K562 (cell line): ENCODE data around the gene CARMIL3. TPM values are rescaled to one million over a fixed set of nuclear protein-coding genes. Genes with fewer than 3 reads are reported as not detected.

Experiments
- ATAC-seq: fragments of 200-7000 bp; cut with Tn5 transposase; 3 replicates; pipeline ENCODE4 v1.9.1; 2020; ENCODE audit warnings: moderate library complexity
- BruUV-seq: library from RNA; stranded (reverse); fragments of 400-500 nt; replicated peaks from 2 replicates; lab custom pipeline; 2021; lab: Mats Ljungman, UMichigan
- CTCF ChIA-PET: fragments of 300-600 bp; formaldehyde crosslinking; extraction: SDS; loops from one replicate; lab custom pipeline; 2021; ENCODE audit warnings: low intra/inter-chr PET ratio; lab: Yijun Ruan, JAX
- POLR2A ChIA-PET: fragments of 300-600, 350-650 bp; sonication (Branson Sonifier 250); formaldehyde crosslinking; extraction: SDS; loops from one replicate; lab custom pipeline; 2021; ENCODE audit warnings: antibody characterized with exemption, inconsistent platforms; lab: Yijun Ruan, JAX
- DNase-seq, 4 experiments: peaks; one replicate each; pipeline versions ENCODE4 v3.0.0 to v3.0.0-alpha.2; 2011 to 2018; ENCODE audit warnings: low spot score in 3 of 4, mixed read lengths in 3 of 4; ENCODE audit errors: extremely low read depth in 1 of 4
- FAIRE-seq: peaks from 2 replicates; lab custom pipeline; 2011; peaks lifted over from hg19 to GRCh38; lab: Jason Lieb, UNC
- H2AFZ ChIP-seq: 2 replicates; pipeline ENCODE4 v1.6.0; 2011; ENCODE audit warnings: low read depth, low read length, control low read depth, inconsistent platforms
- H3K27ac ChIP-seq: fragments of 200-600 bp; 3 replicates; pipeline ENCODE4 v1.8.0; 2011; ENCODE audit warnings: low read depth, mild to moderate bottlenecking, control low read depth, inconsistent platforms, low read length, moderate library complexity, mixed read lengths; ENCODE audit errors: extremely low read depth
- H3K27me3 ChIP-seq, 2 experiments: fragments of 300-600 bp in 1 of 2; 2 replicates in 1 of 2; 3 replicates in 1 of 2; pipeline versions ENCODE4 v1.6.0 to v1.8.0; 2011; ENCODE audit warnings: inconsistent platforms in 2 of 2, low read length in 2 of 2, mild to moderate bottlenecking in 1 of 2, mixed read lengths in 1 of 2, moderate library complexity in 1 of 2; ENCODE audit not compliant: control insufficient read depth in 2 of 2, insufficient read depth in 2 of 2
- H3K36me3 ChIP-seq: fragments of 300-600 bp; 3 replicates; pipeline ENCODE4 v1.8.0; 2011; ENCODE audit warnings: mild to moderate bottlenecking, low read length, inconsistent platforms; ENCODE audit not compliant: control insufficient read depth, insufficient read depth
- H3K4me1 ChIP-seq, 2 experiments: fragments of 200-600 bp in 1 of 2; replicated peaks in 1 of 2; 2 replicates in 1 of 2; 3 replicates in 1 of 2; pipeline versions ENCODE4 v1.5.1 to v1.8.0; 2011; ENCODE audit warnings: inconsistent platforms in 2 of 2, low read length in 2 of 2, mild to moderate bottlenecking in 1 of 2, mixed read lengths in 1 of 2, moderate library complexity in 1 of 2; ENCODE audit not compliant: control insufficient read depth in 2 of 2, insufficient read depth in 2 of 2
- H3K4me2 ChIP-seq: 2 replicates; pipeline ENCODE4 v1.6.1; 2011; ENCODE audit warnings: low read length, control low read depth, inconsistent platforms, mixed read lengths; ENCODE audit not compliant: insufficient read depth
- H3K4me3 ChIP-seq: fragments of 200-600 bp; sonication (generic), shearing (Covaris generic); 2 replicates; pipeline ENCODE4 v1.5.1; 2016; ENCODE audit warnings: control low read depth, inconsistent platforms
- H3K79me2 ChIP-seq: fragments of 200-600 bp; 3 replicates; pipeline ENCODE4 v1.8.0; 2011; ENCODE audit warnings: low read length, inconsistent platforms; ENCODE audit not compliant: control insufficient read depth, insufficient read depth
- H3K9ac ChIP-seq, 2 experiments: 2 replicates each; pipeline versions ENCODE4 v1.6.0 to v1.6.1; 2011; ENCODE audit warnings: low read depth in 2 of 2, low read length in 2 of 2, control low read depth in 1 of 2, inconsistent platforms in 1 of 2, mild to moderate bottlenecking in 1 of 2, mixed read lengths in 1 of 2; ENCODE audit not compliant: insufficient read depth in 1 of 2
- H3K9me1 ChIP-seq: one replicate; pipeline ENCODE4 v1.6.0; 2011; ENCODE audit warnings: inconsistent platforms, mild to moderate bottlenecking, low read length, moderate library complexity; ENCODE audit not compliant: control insufficient read depth, insufficient read depth
- H3K9me3 ChIP-seq: replicated peaks from 2 replicates; pipeline ENCODE4 v1.5.1; 2011; ENCODE audit warnings: low read depth, low read length, inconsistent platforms; ENCODE audit not compliant: control insufficient read depth, insufficient read depth
- H4K20me1 ChIP-seq: replicated peaks from 2 replicates; pipeline ENCODE4 v1.6.1; 2011; ENCODE audit warnings: low read length, inconsistent platforms, mixed read lengths; ENCODE audit not compliant: control insufficient read depth, insufficient read depth
- CBX5 ChIP-seq: IDR thresholded peaks from 2 replicates; pipeline ENCODE4 v1.6.1; 2014; ENCODE audit warnings: low read depth, borderline replicate concordance
- HNRNPH1 ChIP-seq: fragments of 200-400 bp; formaldehyde crosslinking; optimal IDR thresholded peaks from 2 replicates; pipeline ENCODE3; 2017; ENCODE audit warnings: low read depth, mild to moderate bottlenecking, low read length, moderate library complexity
- NELFE ChIP-seq: IDR thresholded peaks from 2 replicates; pipeline ENCODE4 v1.6.1; 2011; ENCODE audit warnings: mild to moderate bottlenecking; ENCODE audit not compliant: insufficient read depth, insufficient read length
- NUFIP1 ChIP-seq: fragments of 450-650 bp; IDR thresholded peaks from 2 replicates; pipeline ENCODE4 v1.6.1; 2018; ENCODE audit not compliant: partially characterized antibody
- SUPT5H ChIP-seq: fragments of 450-650 bp; IDR thresholded peaks from 2 replicates; pipeline ENCODE4 v1.6.1; 2016
- TRIM24 ChIP-seq, 2 experiments: fragments of 450-650 bp; IDR thresholded peaks; 2 replicates each; pipeline ENCODE4 v1.6.1; 2016
- U2AF1 ChIP-seq: fragments of 200-400 bp; formaldehyde crosslinking; optimal IDR thresholded peaks from 2 replicates; pipeline ENCODE3; 2017; ENCODE audit warnings: mild to moderate bottlenecking, low read depth, low read length, moderate library complexity
- XRCC3 ChIP-seq: fragments of 450-650 bp; IDR thresholded peaks from 2 replicates; pipeline ENCODE4 v1.6.1; 2017; ENCODE audit warnings: mild to moderate bottlenecking, moderate library complexity
- ZNF133 ChIP-seq: fragments of 250-450 bp; sonication (Bioruptor Pico); IDR thresholded peaks from 2 replicates; pipeline ENCODE4 v1.4.0; 2020; ENCODE audit warnings: mild to moderate bottlenecking
- ZNF431 ChIP-seq: sonication (generic); formaldehyde crosslinking; IDR thresholded peaks from 2 replicates; pipeline ENCODE4 v1.8.0; 2022; ENCODE audit warnings: mild to moderate bottlenecking, missing genetic modification reagents
- ZNF589 ChIP-seq: fragments of 200-800 bp; sonication (Bioruptor generic); IDR thresholded peaks from 2 replicates; pipeline ENCODE4 v1.6.1; 2016; ENCODE audit warnings: low read depth, missing genetic modification characterization, missing compliant biosample characterization
- WGBS: fragments of 100-300 bp; shearing (Covaris generic); methylation state at CpG from one replicate; pipeline ENCODE4 v1.1.6; 2016; ENCODE audit warnings: low coverage, mixed read lengths; ENCODE audit not compliant: insufficient coverage; ENCODE audit errors: missing lambda C conversion rate; 5-methylcytosine and 5-hydroxymethylcytosine counted together
- in situ Hi-C: fragments of 300-500 bp; cut with MboI; formaldehyde crosslinking; loops from 4 replicates; pipeline ENCODE4 v1.15.0; 2018; ENCODE audit warnings: inconsistent platforms, mixed read lengths
- intact Hi-C: fragments of 100-400 bp; cut with micrococcal nuclease; formaldehyde crosslinking; loops from 2 replicates; pipeline ENCODE4 v1.14.2; 2022
- polyA plus RNA-seq, 8 experiments: library from polyadenylated mRNA; depleted of rRNA in 4 of 8; stranded (reverse) in 5 of 8; unstranded in 3 of 8; fragments of >200 nt; fragmentation: Nextera tagmentation in 2 of 8; fragmentation: Illumina TruSeq in 1 of 8; extraction: Ambion mirVana in 2 of 8; extraction: Trizol in 1 of 8; gene quantifications; 2 replicates each; pipeline versions ENCODE4 v1.2.1 to v1.2.3, GENCODE V29; 2011 to 2014; ENCODE audit warnings: inconsistent platforms in 1 of 8, missing spikeins in 1 of 8
- total RNA-seq, 7 experiments: library from RNA; depleted of rRNA in 6 of 7; stranded (reverse); fragments of >200 nt in 6 of 7; fragmentation: Illumina TruSeq in 2 of 7; extraction: Trizol in 2 of 7; gene quantifications; 2 replicates each; pipeline versions ENCODE4 v1.2.1 to v1.2.3, GENCODE V29; 2011 to 2021; ENCODE audit warnings: low replicate concordance in 1 of 7
- TF ChIP-seq, protein P1 (sequence below): fragments of 450-650 bp; IDR thresholded peaks from 2 replicates; pipeline ENCODE4 v1.6.1; 2016; ENCODE audit warnings: antibody characterized with exemption
- TF ChIP-seq, protein P2 (sequence below), 2 experiments: fragments of 450-650 bp; IDR thresholded peaks; 2 replicates each; pipeline ENCODE4 v1.6.1; 2016
- TF ChIP-seq, protein P3 (sequence below): fragments of 250-450 bp; sonication (Bioruptor Pico); IDR thresholded peaks from 2 replicates; pipeline ENCODE4 v1.5.0; 2020; ENCODE audit warnings: mild to moderate bottlenecking, borderline replicate concordance

Gene CARMIL3
- total and polyA plus RNA-seq, 9 of the 15 experiments (the other 6 are each of a cell fraction or from before 2014, with no cell fraction given): 0.01 to 0.11 (median 0.05) TPM; not detected in 5

DNA sequence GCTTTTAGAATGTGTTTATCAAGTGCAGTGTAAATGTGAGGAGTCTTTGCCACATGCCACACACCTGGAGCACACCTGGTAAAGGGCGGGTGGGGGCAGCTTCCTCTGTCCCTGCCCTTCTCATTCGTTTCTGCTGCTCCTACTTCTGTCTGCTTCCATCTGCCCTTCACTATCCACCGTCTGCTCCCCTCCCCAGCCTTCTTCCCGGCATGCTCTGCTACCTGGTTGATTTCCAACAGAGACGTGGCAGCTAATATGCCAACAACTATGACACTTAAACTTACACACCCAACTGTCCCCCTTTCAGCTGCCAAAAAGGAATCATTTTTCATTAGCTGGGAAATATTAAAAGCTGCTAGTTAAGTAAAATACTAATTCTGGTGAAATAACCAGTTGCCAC lies 9.1 kb upstream of the CARMIL3 start:
- FAIRE-seq (no peak), ATAC-seq (no peak), DNase-seq (no peak)
- intact Hi-C loops (no loop called here), in situ Hi-C loops (no loop called here)
- Histone ChIP-seq H3K9me3 (no peaks in the 10 kb centered on the region), H3K79me2 (no peaks in the 10 kb centered on the region), H3K4me2 (no peak overlapping the region), H3K27me3 (0 out of 5 replicates have a peak, but pooled peaks cover 0 to 4% of the 10 kb centered on the region in 2 experiments), H3K9ac (no peak overlapping the region), H3K4me1 (peaks cover 0 to under 1% of the 10 kb centered on the region in 2 experiments; a peak in 2 of 5 replicates), H3K4me3 (no peak overlapping the region), H3K27ac (no peak overlapping the region), H4K20me1 (no peaks in the 10 kb centered on the region), H3K36me3 (no peaks in the 10 kb centered on the region), H3K9me1 (no peaks in the 10 kb centered on the region), H2AFZ (no peak overlapping the region)
- WGBS: 4% methylated on average over 5 of the region's 5 CpGs
- ChIA-PET CTCF (no interaction called here), POLR2A (interaction anchor here (1.3 kb wide), 1 partner anchor 52 kb away, joined by 5 read pairs; no protein-coding TSS in a partner anchor)
- no TSS peak for BruUV-seq
- TF ChIP-seq SUPT5H (no peak), U2AF1 (no peak), TRIM24 (IDR thresholded peaks at IDR 0.05) (no peak), CBX5 (no peak), HNRNPH1 (no peak), ZNF133 (CRISPR knock-in tag) (no peak), ZNF431 (CRISPR knock-in tag) (no peak), ZNF589 (CRISPR knock-in tag) (no peak), XRCC3 (no peak), NUFIP1 (no peak), NELFE (no peak)
- TF ChIP-seq, protein P1, sequence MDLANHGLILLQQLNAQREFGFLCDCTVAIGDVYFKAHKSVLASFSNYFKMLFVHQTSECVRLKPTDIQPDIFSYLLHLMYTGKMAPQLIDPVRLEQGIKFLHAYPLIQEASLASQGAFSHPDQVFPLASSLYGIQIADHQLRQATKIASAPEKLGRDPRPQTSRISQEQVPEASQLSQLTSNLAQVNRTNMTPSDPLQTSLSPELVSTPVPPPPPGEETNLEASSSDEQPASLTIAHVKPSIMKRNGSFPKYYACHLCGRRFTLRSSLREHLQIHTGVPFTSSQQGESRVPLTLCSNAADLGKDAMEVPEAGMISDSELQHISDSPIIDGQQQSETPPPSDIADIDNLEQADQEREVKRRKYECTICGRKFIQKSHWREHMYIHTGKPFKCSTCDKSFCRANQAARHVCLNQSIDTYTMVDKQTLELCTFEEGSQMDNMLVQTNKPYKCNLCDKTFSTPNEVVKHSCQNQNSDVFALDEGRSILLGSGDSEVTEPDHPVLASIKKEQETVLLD: no peak
- TF ChIP-seq, protein P2, sequence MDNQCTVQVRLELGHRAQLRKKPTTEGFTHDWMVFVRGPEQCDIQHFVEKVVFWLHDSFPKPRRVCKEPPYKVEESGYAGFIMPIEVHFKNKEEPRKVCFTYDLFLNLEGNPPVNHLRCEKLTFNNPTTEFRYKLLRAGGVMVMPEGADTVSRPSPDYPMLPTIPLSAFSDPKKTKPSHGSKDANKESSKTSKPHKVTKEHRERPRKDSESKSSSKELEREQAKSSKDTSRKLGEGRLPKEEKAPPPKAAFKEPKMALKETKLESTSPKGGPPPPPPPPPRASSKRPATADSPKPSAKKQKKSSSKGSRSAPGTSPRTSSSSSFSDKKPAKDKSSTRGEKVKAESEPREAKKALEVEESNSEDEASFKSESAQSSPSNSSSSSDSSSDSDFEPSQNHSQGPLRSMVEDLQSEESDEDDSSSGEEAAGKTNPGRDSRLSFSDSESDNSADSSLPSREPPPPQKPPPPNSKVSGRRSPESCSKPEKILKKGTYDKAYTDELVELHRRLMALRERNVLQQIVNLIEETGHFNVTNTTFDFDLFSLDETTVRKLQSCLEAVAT (IDR thresholded peaks at IDR 0.05): no peak
- TF ChIP-seq, protein P3, sequence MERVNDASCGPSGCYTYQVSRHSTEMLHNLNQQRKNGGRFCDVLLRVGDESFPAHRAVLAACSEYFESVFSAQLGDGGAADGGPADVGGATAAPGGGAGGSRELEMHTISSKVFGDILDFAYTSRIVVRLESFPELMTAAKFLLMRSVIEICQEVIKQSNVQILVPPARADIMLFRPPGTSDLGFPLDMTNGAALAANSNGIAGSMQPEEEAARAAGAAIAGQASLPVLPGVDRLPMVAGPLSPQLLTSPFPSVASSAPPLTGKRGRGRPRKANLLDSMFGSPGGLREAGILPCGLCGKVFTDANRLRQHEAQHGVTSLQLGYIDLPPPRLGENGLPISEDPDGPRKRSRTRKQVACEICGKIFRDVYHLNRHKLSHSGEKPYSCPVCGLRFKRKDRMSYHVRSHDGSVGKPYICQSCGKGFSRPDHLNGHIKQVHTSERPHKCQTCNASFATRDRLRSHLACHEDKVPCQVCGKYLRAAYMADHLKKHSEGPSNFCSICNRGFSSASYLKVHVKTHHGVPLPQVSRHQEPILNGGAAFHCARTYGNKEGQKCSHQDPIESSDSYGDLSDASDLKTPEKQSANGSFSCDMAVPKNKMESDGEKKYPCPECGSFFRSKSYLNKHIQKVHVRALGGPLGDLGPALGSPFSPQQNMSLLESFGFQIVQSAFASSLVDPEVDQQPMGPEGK: no peak
